GM18520 (cell line): ENCODE results near the gene CDK5RAP1.
A peak's percentile ranks its signal among the peaks of the same experiment; 100 is the strongest.
"Not testable (repeated sequence)": the region's sequence is repeated elsewhere in the genome, so short reads cannot be mapped to it uniquely, and the experiment has no call there.

Experiments
- ATAC-seq: cut with Tn5 transposase; IDR thresholded peaks from one replicate; pipeline ENCODE4 v1.9.1; 2021; ENCODE audit not compliant: unreplicated experiment

Gene CDK5RAP1

GRCh38 chr20:33419140-33419974, 18.0 kb upstream of the CDK5RAP1 start:
- ATAC-seq = no peak

DNA sequence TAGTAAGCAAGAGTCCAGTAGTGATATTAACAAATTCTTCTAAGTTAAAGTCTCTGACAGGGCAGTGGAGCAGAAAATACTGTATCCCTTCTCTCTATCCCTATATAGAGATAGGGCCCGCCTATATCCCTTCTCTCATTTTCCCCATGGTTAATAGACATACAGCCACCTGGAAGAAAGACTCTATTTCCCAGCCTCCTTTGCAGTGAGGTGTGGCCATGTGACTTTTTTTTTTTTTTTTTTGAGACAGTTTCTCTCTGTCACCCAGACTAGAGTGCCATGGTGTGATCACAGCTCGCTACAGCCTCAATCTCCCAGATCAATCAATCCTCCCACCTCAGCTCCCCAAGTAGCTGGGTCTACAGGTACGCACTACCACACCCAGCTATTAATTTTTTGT, 16.7 kb upstream of the CDK5RAP1 start:
- no peak for ATAC-seq

DNA sequence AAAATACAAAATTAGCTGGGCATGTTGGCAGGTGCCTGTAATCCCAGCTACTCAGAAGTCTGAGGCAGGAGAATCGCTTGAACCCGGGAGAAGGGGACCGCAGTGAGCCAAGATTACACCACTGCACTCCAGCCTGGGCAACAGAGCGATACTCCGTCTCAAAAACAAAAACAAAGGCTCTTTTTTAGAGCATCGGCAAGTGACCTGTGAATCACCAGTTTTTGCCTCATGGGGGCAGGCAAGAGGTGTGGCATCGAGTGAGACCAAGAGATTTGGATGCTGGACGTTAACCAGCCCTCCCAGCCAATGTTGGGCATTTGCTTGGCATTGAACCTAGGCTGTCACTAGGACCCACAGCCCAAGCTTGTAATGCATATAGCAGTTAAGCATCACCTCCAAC, 14.6 kb upstream of the CDK5RAP1 start:
- no peak for ATAC-seq

GRCh38 chr20:33412484-33412838, 11.1 kb upstream of the CDK5RAP1 start:
- ATAC-seq = no peak

GRCh38 chr20:33411711-33412483, 10.6 kb upstream of the CDK5RAP1 start:
- no peak for ATAC-seq

DNA sequence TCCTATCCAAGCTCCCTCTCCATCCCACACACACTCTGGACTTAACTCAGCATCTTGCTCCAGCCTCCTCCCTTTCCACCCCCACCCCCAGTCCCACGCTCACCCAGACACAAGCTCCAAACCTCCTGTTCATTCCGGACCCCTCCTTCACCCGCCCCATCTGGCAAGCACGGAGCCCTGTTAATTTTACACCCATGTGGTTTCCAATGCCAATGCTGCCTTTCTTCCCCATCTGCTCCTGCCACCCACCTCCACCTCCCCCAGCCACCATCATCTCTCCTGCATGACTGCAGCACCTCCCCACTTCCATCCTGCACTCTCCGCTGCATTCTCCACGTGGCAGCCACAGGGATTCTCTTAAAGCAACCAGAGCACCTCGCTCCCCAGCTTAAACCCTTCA, 9.9 kb upstream of the CDK5RAP1 start:
- no peak for ATAC-seq

- no peak for ATAC-seq
Measured at GRCh38 chr20:33410081-33410742, 8.9 kb upstream of the CDK5RAP1 start.

GRCh38 chr20:33408716-33409654, 7.7 kb upstream of the CDK5RAP1 start:
- ATAC-seq = peak; percentile 61

GRCh38 chr20:33408313-33408712, 7.0 kb upstream of the CDK5RAP1 start:
- ATAC-seq = no peak

DNA sequence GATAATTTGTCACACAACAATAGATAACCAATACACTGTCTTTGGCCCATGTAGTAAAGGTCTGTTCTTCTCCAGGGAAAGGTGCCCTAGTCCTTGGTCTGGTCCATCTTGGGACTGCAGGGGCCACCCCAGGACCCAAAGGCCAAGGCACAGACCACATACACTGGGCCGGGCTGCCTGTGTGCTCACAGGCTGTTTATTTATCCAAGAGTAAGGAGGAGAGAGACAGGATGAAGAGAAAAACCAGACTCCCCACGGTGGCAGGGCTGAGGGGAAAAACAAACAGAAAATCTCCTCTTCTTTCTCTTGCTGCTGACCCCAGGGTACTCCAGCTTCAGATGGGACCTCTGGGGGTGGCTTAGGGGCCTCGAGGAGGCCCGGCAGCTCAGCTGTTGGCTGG, 6.5 kb upstream of the CDK5RAP1 start:
- ATAC-seq = no peak

GRCh38 chr20:33407251-33407650, 5.9 kb upstream of the CDK5RAP1 start:
- ATAC-seq = no peak

DNA sequence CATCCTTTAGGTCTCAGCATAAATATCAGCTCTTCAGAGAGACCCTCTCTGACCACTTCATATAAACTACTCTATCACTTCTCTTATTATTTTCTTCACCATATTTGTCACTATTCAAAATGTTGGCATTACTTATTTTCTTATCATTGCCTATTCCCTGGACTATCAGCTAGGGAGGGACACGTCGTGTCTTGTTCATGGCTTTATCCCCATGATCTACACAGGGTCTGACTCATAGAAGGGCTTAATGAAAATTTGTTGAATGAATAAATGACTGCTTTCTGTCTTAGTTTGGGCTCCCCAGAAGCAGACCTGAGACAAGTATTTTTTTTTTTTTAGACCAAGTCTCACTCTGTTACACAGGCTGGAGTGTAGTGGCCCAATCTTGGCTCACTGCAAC, 3.0 kb upstream of the CDK5RAP1 start:
- no peak for ATAC-seq

- ATAC-seq = no peak
Measured at GRCh38 chr20:33401921-33402369, 626 bp upstream of the CDK5RAP1 start.

GRCh38 chr20:33400812-33401183, 521 bp downstream of the CDK5RAP1 start:
- no peak for ATAC-seq

- no peak for ATAC-seq
Measured at GRCh38 chr20:33399924-33400323, 1.4 kb downstream of the CDK5RAP1 start.

GRCh38 chr20:33394718-33395117, 6.6 kb downstream of the CDK5RAP1 start:
- ATAC-seq = no peak

GRCh38 chr20:33393609-33394008, 7.7 kb downstream of the CDK5RAP1 start:
- ATAC-seq = no peak

DNA sequence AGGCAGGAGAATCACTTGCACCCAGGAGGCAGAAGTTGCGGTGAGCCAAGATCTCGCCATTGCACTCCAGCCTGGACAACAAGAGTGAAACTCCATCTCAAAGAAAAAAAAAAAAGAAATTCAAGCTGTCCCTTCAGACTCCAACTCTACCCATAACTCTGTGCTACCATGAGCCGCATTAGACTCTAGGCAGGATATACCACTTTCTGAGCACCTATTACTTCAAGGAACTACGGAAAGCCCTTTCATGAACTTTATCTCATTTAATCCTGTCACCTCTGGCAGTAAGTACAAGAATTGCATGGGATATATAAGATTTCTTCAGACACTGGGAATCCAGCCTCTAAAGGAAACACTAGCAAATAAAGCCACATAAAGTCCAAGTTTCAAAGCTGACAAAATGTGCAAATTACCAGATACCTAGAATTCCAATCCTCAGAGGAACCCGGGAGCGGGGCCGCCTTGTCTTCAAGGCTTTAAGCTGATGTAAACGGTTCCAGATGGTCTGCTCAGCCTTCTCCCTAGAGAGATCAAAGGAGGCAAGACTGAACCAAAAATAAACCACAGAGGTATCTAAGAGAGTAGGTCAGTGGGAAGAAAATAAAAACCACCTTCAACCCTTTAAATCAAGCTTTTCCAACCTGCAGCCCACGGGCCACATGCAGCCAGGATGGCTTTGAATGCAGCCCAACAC, 9.4 kb downstream of the CDK5RAP1 start:
- ATAC-seq = no peak

- ATAC-seq = not testable (repeated sequence)
Measured at GRCh38 chr20:33389326-33389725, 12.0 kb downstream of the CDK5RAP1 start.

- no peak for ATAC-seq
Measured at GRCh38 chr20:33388268-33388667, 13.1 kb downstream of the CDK5RAP1 start.
